Measurements from ENCODE around the gene STARD10. TPM values are rescaled to one million over a fixed set of nuclear protein-coding genes. Genes with fewer than 3 reads are reported as not detected.

Gene STARD10
- total RNA-seq, 2 donors from 2014 or later: 87.4 to 93.9 TPM

- DNase-seq (no peak), ATAC-seq (no peak)
- intact Hi-C loops (cut with DNase I): no loop called here
Measured at GRCh38 chr11:72773696-72774095, 20.2 kb downstream of the STARD10 start.

GRCh38 chr11:72773291-72773690 lies 20.6 kb downstream of the STARD10 start:
- intact Hi-C loops (cut with DNase I): no loop called here
- DNase-seq: peak; percentile 67
- peak; percentile 88 to 89 for ATAC-seq

- ATAC-seq (no peak), DNase-seq (no peak)
- intact Hi-C loops (cut with DNase I): no loop called here
Measured at GRCh38 chr11:72772059-72772458, 21.8 kb downstream of the STARD10 start.

- intact Hi-C loops (cut with DNase I): no loop called here
- DNase-seq (no peak), ATAC-seq (peak in 1 of 2 donors; percentile 31)
Measured at GRCh38 chr11:72771507-72771906, 22.3 kb downstream of the STARD10 start.

GRCh38 chr11:72770799-72771198 lies 23.0 kb downstream of the STARD10 start:
- intact Hi-C loops (cut with DNase I): no loop called here
- DNase-seq: no peak
- ATAC-seq: no peak

- ATAC-seq (no peak), DNase-seq (no peak)
- intact Hi-C loops (cut with DNase I): no loop called here
Measured at GRCh38 chr11:72769680-72770079, 24.2 kb downstream of the STARD10 start.

- DNase-seq (no peak), ATAC-seq (no peak)
Measured at GRCh38 chr11:72768581-72768980, 25.3 kb downstream of the STARD10 start.

GRCh38 chr11:72767203-72768062 lies 26.4 kb downstream of the STARD10 start:
- intact Hi-C loops (cut with DNase I): no loop called here
- ATAC-seq: no peak
- DNase-seq: no peak

More at GRCh38 chr11:72768581-72768980, 25.3 kb downstream of the STARD10 start:
- intact Hi-C loops (cut with DNase I): no loop called here

GRCh38 chr11:72766152-72766902 lies 27.5 kb downstream of the STARD10 start:
- ATAC-seq: no peak
- intact Hi-C loops (cut with DNase I): no loop called here
- no peak for DNase-seq

GRCh38 chr11:72764503-72764902 lies 29.3 kb downstream of the STARD10 start:
- DNase-seq (no peak), ATAC-seq (no peak)
- intact Hi-C loops (cut with DNase I): no loop called here

- ATAC-seq (no peak), DNase-seq (no peak)
- intact Hi-C loops (cut with DNase I): no loop called here
Measured at GRCh38 chr11:72763823-72764222, 30.0 kb downstream of the STARD10 start.

- intact Hi-C loops (cut with DNase I): no loop called here
- DNase-seq: no peak
- ATAC-seq: no peak
Measured at GRCh38 chr11:72762641-72763304, 31.1 kb downstream of the STARD10 start.

- peak; percentile 36 to 53 for ATAC-seq
- intact Hi-C loops (cut with DNase I): no loop called here
- DNase-seq: no peak
Measured at GRCh38 chr11:72760539-72761405, 33.1 kb downstream of the STARD10 start.

GRCh38 chr11:72759468-72759985 lies 34.3 kb downstream of the STARD10 start:
- DNase-seq (no peak), ATAC-seq (no peak)
- intact Hi-C loops (cut with DNase I): no loop called here

GRCh38 chr11:72758690-72759389 lies 35.0 kb downstream of the STARD10 start:
- intact Hi-C loops (cut with DNase I): no loop called here
- DNase-seq (peak; percentile 83), ATAC-seq (peak; percentile 34 to 58)

- no peak for ATAC-seq
Measured at GRCh38 chr11:72758304-72758689, 35.5 kb downstream of the STARD10 start.

GRCh38 chr11:72755713-72756285 lies 38.0 kb downstream of the STARD10 start:
- ATAC-seq (no peak), DNase-seq (no peak)
- intact Hi-C loops (cut with DNase I): no loop called here

More at GRCh38 chr11:72758304-72758689, 35.5 kb downstream of the STARD10 start:
- intact Hi-C loops (cut with DNase I): no loop called here
- DNase-seq: no peak

Data from left cardiac atrium (tissue), 4 donors.